Muscle of back (tissue), 13 donors: ENCODE results near the gene AZIN2. TPM values are rescaled to one million over a fixed set of nuclear protein-coding genes. Genes with fewer than 3 reads are reported as not detected.
"Not testable (repeated sequence)": the region's sequence is repeated elsewhere in the genome, so short reads cannot be mapped to it uniquely, and the experiment has no call there.

Experiments used
- DNase-seq, 3 donors: peaks; one replicate each; pipeline versions ENCODE4 v3.0.0 to v3.0.0-alpha.2; 2013
- long read RNA-seq, 9 donors: transcript quantifications; one replicate each; lab custom pipeline, GENCODE V29; 2026
- polyA plus RNA-seq, 10 donors: library from polyadenylated mRNA; unstranded; fragments of 120-200 nt; gene quantifications; one replicate each; pipeline ENCODE4 v1.2.1, GENCODE V29; 2013; ENCODE audit not compliant: insufficient read length in 10 of 10

The AZIN2 gene
- polyA plus RNA-seq, result 1 to 10 TPM; 3.7 to 7.2 (median 5.0) TPM
- long read RNA-seq, donor 1, partial matches to known transcripts, result 0 of 1 reads
- long read RNA-seq, donor 1, other reads (novel, unspliced or antisense), result 0 of 1 reads
- long read RNA-seq, donor 2, result 0 reads
- long read RNA-seq, donor 3, result 0 reads
- long read RNA-seq, donor 4, result 0 reads
- long read RNA-seq, donor 5, result 0 reads
- long read RNA-seq, donor 6, partial matches to known transcripts, result 0 of 2 reads
- long read RNA-seq, donor 6, other reads (novel, unspliced or antisense), result 0 of 2 reads
- long read RNA-seq, donor 7, partial matches to known transcripts, result 0 of 1 reads
- long read RNA-seq, donor 7, other reads (novel, unspliced or antisense), result 0 of 1 reads
- long read RNA-seq, donor 8, result 0 reads
- long read RNA-seq, donor 9, result 0 reads

DNA sequence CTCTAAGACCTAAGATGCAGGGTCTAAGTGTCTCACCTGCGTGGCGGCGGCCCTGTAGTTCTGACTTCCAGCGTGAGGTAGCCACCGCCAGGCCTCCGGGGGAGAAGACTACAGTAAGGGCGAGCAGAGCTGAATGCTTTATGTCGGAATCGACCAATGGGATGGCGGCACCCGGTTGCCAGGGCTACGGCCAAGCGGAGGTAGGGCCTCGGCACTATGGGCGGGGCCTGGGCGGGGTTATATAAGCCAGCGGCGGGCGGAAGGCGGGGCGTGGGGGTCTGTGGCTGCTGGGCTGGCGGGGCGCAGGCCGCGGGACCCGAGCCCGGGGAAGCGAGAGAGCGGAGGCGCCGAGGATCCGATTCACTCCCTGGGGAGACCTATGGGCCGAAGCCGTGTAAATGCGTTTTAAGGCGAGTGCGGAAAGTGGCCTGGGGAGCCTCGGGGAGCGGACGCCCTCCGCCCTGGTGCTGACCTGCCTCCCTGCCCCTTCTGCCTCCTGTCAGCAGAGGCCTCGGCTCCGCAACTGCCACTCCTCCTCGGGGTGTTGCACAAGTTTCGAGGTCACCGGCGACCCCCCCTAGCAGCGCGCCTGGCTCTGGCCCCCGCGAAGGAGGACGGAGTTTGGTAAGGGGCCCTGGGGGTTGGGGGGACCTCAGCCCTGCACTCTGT, at the start of gene AZIN2:
AZIN2 (plus strand) TSS at position 269 of the 669 bp plus-strand sequence. CDS start 1,097 bp downstream, outside the sequence.
- peak; percentile 90 to 97 (median 96) for DNase-seq

DNA sequence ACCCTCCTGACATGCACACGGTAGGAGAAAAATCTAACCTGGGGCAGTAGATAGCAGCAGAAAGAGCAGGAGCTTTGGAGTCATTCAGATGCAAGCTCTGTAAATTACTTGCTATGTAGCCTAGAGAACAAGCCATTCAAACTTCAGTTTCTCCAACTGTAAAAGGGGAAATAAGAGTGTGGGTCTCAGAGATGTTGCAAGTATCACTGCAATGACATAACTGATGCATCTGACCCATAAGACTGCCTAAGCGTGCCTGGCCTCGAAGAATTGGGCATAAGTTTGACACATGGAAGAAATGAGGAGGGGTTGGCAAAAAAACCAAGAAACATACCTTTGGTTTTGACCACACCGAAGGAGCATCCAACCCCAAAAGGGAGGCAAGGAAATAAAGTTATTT, 49.4 kb upstream of the AZIN2 start:
- DNase-seq, result no peak

DNA sequence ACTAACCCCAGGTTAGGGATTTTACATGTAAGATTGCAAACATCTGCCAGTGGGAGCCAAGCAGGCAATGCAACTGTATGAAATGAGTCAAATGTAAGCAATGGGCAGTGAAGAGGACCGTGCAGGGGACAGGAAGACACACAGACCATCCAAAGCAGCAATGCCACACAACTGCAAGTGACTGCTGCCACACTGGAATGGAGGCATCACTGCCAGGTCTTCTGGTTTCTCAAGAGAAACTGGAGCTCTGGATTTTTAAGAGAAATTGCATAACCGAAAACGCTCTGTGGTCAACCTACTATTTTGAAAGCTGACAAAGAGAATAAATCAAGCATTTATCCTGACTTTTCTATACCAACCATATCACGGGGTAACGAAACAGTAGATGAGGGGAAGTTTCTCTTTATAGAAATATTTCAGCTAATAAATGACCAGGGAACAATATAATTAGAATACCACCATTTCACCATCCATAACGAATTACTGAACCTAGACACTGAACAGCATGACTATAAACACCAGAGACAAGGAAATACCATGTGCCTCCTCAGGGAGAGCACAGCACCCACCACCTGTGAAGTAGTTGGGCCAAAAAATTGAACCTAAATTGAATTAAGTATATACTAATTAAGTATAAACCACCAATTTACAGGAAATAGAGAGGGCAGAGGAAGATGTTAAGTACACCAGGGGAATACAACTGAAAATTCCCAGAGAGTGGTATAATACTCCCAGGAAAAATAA, 48.7 kb upstream of the AZIN2 start:
- no peak for DNase-seq

DNA sequence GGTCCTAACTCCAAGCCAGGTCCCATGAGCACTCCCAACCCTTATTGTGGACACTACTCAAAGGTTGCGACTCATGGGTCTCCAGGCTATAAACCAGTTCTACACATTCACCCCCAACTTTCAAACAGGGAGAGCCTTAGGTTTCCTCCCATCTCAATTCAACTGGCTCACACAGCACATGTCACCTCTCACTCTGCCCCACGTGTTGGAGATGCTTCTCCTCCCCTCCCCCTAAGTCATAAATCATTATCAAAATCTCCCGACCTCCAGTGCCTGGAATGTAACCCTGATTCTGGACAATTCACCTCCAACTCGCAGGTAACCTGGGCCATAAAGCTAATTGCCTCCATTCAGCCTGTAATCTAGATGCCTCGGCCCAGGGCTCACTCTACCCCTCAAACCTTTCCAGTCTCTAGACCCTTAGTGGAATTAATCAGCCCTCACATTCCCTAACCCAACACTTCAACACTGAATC, 44.9 kb upstream of the AZIN2 start:
- DNase-seq, result no peak

DNA sequence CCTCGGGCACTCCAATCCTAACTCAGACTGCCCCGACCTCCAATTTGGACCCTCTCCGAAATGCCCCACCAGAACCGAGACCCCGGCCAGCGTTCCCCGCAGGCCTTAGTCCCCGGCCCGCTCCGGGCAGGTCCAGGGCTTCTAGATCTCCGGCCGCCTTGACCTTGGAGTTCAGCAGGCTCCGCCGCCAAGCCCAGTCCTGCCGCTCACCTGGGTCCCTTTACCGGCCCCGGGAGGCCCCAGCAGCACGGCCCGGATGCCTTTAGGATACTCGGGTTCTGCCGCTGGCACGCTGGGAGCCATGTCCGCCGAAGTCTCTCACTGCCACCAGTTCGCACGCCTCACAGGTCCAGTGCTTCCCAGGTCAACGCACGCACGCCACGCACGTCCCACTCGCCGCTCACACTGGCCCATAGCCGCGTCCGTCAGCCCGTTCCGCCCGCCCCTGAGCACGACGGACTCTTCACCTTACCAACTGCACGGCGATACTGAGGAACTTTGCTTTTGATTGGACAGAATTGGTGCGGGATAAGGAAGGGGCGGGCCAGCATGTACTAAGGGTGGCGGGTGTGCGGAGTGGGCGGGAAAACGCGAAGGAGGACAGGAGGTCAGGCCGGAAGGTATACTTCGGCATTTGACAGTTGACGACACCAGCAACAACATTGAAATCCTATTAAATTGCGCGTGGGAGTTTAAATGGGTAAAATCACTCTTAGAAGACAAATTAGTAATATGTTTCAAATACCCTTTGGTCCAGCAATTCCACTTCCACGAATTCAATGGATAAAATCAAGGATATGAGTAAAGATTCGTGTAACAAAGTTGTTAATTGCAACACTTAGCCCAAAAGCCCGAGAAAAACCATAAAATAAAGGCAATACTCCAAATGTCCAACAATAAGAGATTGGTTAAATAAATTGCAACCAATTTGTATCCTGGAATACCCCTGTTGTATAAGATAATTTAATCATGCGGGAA, 44.1 kb upstream of the AZIN2 start, which contains the start of gene AK2:
AK2 (minus strand) TSS at position 358 of the 978 bp plus-strand sequence; CDS start at position 303, 55 bp downstream.
- DNase-seq, result peak; percentile 95 to 98 (median 98)

DNA sequence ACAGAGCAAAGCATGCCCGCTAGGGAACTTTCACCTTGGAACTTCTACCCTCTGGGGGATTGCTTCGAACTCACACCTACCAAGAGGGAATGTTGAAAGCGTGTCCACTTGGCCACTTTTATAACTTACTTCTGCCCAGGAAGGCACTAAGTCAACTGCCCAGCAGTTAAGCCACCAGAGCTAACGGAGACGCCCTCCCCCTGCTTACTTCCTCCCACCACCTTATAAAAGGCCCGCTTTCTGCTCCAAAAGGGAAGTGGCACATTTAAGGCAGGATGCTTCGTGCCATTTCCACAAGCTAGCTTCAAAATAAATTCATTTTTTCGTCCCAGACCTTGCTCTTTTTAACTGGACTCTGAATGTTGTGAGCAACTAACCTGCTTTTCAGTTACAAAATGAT, 41.1 kb upstream of the AZIN2 start:
- DNase-seq, result no peak

DNA sequence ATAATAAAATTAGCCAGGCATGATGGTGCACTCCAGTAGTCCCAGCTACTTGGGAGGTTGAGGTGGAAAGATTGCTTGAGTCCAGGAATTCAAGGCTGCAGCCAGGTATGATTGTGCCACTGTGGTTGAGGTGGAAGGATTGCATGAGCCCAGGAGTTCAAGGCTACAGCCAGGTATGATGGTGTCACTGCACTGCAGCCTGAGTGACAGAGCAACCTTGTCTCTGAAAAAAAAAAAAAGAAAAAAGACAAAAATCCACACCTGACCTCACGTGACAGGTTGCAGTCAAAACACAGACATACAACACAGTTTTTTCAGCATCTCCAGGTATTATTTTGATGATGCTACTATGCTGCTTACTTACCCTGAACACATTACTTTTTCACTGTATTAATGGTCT, 39.9 kb upstream of the AZIN2 start:
- no peak for DNase-seq

DNA sequence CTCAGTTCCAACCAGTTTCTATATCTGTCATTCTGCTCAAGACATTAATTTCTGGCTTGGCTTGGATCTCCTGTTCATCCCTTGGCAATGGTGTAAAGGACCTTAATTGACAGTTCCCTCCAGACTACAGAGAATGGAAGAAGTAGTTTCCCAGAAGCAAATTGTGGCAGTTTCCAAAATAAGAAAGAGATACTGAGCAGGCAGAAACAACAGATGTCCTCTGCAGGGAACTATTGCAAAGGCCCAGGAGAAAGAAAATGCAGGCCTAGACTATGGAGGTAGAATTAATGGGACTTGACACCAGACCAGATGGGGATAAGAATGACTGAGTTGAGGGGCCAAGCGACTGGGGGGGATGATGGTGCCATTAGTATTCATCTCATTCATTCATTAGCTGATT, 38.1 kb upstream of the AZIN2 start:
- DNase-seq, result peak in 1 of 3 donors; percentile 45

DNA sequence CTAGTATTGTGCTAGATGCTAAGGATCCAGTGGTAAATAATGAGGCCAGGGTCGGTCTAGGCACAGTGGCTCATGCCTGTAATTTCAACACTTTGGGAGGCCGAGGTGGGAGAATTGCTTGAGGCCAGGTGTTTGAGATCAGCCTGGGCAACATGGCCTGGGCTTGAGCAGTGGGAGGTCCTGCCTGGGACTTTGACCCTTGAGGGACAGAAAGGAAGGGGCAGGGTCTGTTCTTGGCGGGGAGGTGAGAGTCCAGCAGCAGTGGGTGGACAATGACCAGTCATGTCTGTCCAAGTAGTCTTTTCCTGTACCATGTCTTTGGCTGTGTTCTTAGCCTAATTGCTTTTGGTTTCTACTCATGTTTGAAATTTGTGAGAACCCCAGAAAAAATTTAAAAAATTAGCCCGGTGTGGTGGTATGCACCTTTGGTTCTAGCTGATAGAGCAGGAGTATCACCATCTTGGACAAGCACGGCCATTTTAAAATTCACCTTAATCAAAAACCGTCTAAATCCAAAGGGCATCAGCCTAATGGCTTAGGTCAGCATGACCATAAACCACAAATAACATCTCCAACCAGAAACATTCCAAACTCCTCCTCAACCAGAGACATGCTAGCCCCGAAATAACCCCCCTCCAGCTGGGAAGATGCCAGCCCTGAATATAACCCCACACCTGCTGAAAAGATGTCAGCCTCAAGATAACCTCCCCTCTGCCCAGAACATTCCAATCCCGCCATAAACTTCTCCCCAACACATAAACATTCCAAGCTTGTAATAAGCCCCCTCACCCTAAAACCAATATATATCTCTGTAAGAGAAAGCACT, 37.5 kb upstream of the AZIN2 start:
- peak in 1 of 3 donors; percentile 33 for DNase-seq

DNA sequence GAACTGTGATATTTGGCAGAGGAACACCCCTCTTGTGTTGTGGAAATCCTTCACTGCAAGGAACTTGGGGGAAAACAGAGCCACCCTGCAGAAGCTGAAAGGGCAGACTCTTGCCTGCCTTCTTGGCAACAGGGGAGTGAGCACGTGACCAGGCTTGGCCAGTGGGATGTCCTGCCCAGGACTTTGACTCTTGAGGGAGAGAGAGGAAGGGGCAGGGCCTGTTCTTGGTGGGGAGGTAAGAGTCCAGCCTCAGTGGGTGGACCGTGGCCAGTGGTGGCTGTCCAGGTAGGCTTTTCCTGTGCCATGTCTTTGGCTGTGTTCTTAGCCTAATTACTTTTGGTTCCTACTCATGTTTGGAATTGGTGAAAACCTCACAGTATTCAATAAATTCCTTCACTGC, 35.7 kb upstream of the AZIN2 start:
- DNase-seq, result no peak

DNA sequence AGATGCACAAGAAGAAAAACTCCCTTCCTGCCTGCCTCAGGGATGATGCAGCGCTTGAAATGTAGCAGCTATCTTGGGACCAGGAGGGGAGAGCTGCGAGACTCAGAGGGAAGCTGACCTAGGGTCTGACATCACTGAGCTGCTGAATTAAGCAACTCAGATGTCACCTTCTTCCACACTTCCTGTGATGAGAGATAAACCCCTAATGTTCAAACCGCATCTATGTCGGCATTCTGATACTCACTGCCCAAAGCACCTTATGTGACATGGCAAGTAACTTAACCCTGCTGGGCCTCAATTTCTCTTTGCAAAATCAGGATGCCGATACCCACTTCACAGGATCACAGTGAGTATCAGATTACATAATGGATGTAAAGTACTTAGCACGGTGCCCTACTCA, 35.1 kb upstream of the AZIN2 start:
- no peak for DNase-seq

DNA sequence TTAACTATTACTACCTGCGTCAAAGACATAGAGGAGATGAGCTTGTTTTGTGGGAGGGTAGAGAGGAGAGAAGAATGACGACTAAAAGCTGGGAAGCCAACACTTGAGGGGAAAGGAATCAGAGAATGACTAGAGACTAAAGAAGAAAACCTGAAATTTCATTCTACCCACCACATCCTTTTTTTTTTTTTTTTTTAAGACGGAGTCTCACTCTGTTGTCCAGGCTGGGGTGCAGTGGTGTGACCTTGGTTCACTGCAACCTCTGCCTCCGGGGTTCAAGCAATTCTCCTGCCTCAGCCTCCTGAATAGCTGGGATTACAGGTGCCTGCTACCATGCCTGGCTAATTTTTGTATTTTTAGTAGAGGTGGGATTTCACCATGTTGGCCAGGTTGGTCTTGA, 34.7 kb upstream of the AZIN2 start:
- DNase-seq, result not testable (repeated sequence)

DNA sequence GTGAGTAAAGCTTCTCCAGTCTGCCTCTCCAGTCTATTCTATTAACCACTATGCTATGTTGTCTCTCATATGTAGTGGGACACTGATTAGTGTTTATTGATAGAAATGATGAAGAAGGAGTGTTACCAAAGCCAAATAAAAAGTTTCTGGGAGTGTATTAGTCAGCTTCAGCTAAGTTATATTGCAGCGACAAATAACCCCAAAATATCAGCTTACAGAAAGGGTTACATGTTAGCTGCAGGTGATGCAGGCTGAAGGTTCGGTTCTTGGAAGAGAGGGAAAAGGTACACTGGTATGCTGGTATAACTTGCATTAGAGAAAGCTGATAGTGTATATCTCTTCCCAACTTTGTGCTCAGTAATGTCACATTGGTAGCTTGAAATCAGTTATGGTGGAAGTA, 33.7 kb upstream of the AZIN2 start:
- DNase-seq, result no peak

DNA sequence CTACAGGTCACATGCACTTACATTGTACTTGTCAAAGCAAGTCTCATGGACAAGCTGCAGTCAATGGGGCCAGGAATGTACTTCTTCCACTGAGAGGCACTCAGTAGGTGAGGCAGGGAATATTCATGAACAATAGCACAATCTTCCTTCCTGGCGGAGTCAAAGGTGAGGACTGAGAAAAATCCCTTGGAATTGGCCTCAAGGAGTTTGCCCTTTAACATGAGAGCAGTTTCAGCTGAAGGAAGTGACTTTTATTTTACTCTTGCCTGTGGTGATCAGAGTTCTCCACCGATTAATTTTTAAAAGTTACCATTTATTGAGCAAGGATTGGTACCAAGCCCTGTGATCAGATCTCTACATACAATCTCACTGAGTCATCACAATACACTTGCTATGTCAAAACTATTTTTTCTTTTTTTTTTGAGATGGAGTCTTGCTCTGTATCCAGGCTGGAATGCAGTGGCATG, 33.1 kb upstream of the AZIN2 start:
- no peak for DNase-seq

DNA sequence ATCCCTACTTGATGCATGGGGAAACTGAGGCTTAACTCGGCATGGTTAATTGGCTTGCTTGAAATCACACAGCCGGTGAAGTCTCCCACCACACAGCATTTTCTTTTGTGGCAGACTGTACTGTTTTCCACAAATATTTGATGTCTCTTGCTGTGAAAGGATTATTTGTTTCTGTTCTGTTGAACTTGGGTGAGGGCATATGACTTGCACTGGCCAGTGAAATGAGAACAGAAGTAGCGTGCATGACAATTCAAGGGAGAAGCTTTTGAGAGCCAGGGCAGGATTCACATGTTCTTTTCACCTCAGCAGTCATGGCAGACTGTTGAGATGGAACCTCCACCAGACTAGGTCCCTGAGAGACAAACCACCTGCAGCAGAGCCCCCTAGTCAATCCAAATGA, 32.5 kb upstream of the AZIN2 start:
- no peak for DNase-seq

DNA sequence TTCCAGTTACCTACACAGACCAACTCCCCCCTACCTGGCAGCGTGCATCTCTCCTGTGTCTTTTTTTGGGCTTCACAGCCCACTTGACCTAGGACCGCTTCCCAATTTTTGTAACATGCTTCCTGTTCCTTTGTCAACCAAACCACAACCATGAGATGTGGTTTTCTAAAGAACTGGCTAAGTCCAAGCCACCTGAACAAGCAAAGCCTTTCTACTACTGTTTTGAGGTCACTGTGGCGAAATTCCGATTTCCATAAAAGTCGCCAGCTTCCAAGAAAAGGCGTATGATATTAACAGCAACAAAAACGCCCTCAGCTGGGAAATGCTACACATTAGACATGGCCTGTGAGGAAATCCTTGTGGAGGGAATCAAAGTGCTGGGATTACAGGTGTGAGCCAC, 31.6 kb upstream of the AZIN2 start:
- no peak for DNase-seq

DNA sequence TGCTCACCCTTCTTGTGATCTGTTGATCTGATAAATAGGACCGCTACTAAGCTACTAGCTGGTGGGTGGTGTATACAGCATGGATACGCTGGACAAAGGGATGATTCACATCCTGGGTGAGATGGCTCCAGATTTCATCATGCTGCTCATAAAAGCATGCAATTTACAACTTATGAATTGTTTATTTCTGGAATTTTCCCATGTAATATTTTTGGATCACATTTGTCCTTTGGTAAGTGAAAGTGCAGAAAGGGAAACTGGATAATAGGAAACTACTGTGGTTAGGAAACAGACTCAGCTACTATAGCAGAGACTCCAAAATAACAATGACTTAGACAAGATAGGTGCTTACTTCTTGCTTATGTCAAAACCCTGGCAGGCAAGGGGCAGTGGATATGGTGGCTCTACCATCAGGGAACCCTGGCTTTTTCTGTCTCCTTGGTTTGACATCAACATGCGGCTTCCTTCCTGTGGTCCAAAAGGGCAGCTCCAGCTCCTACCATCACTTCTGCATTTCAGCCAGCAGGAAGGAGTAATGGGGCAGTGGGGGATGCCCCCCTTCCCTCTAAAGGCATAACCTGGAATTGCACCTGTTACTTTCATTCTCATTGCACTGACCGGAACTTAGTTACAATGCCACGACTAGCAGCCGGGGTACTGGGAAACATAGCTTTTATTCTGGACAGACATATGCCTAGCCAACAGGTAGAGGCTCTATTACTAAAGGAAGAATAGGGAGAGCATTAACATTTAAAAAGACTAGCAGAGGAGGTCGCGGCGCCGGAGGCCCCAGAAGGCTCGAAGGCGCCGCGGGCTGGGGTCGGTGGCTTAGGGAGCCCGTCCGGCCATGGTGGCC, 30.5 kb upstream of the AZIN2 start:
- peak in 1 of 3 donors; percentile 47 for DNase-seq

DNA sequence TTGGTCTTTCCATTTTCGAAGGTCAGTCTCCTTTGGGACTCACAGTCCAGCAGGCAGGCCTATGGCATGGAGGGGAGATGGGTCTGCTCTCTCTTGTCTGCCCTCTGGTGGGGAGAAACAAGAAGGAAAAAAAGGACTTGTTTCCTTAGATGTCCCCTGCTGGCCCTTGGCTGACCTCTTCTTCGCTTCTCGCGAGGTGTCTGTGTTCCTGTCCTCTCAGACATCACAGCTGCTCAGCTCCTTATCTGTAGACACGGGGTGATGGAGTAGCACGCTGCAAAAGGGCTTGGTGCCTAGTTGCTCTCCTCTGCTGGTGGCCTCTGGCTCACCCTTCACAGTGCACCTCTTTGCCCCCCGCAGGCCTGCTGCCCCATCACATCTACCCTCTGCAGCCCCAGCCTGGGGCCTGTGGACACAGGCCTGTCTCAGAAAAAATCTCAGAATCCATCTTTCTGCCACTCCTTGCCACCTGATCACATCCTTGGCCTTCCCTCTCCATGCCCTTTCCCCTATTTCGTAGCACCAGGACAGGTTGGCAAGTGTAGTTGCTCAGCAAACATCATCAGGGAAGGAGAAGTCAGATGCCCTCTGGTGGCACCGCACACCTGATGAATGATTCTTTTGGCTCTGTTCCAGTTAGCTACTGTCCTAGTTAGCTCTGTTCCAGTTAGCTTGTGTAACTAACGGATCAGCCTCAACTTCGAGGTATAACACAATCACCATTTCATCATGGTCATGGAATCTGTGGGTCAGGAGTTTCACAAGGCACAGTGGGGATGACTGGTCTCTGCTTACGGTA, 25.5 kb upstream of the AZIN2 start:
- DNase-seq, result peak; percentile 66 to 87 (median 79)
